Activated CD4-positive, alpha-beta T cell treated with anti-CD3 and anti-CD28 coated beads, Interleukin-2, Interleukin-4, amounts not matched to agents 100 ng/mL and 50 ng/mL, durations not matched to agents 16 hours and 8 hours (primary cell): ENCODE data around the gene CREB3L2.

Experiments
- DNase-seq: peaks from one replicate; pipeline ENCODE4 v3.0.0-alpha.2; 2020; ENCODE audit warnings: low spot score

CREB3L2 gene

GRCh38 chr7:137870684-137871083, 131.2 kb downstream of the CREB3L2 start:
- DNase-seq, result no peak

GRCh38 chr7:137870078-137870477, 131.8 kb downstream of the CREB3L2 start:
- no peak for DNase-seq

GRCh38 chr7:137869260-137869659, 132.6 kb downstream of the CREB3L2 start:
- DNase-seq, result no peak

GRCh38 chr7:137867289-137867688, 134.6 kb downstream of the CREB3L2 start:
- DNase-seq, result no peak

- DNase-seq, result no peak
Observed at GRCh38 chr7:137865764-137866163, 136.1 kb downstream of the CREB3L2 start.

- DNase-seq, result no peak
Observed at GRCh38 chr7:137862964-137863363, 138.9 kb downstream of the CREB3L2 start.

- DNase-seq, result no peak
Observed at GRCh38 chr7:137862358-137862757, 139.5 kb downstream of the CREB3L2 start.

GRCh38 chr7:137860542-137860941, 141.3 kb downstream of the CREB3L2 start:
- DNase-seq, result no peak

GRCh38 chr7:137853053-137853452, 148.8 kb downstream of the CREB3L2 start:
- no peak for DNase-seq

- DNase-seq, result no peak
Observed at GRCh38 chr7:137852108-137852507, 149.8 kb downstream of the CREB3L2 start.

- DNase-seq, result no peak
Observed at GRCh38 chr7:137850972-137851945, 150.6 kb downstream of the CREB3L2 start.

- DNase-seq, result no peak
Observed at GRCh38 chr7:137850571-137850970, 151.3 kb downstream of the CREB3L2 start.

- DNase-seq, result no peak
Observed at GRCh38 chr7:137848095-137848494, 153.8 kb downstream of the CREB3L2 start.

GRCh38 chr7:137847568-137848050, 154.3 kb downstream of the CREB3L2 start:
- peak; percentile 16 for DNase-seq

- peak; percentile 35 for DNase-seq
Observed at GRCh38 chr7:137846827-137847567, 154.9 kb downstream of the CREB3L2 start, which contains the start of gene DGKI. Gene DGKI, minus strand, starts transcription at chr7:137846974.

GRCh38 chr7:137846549-137846826, 155.4 kb downstream of the CREB3L2 start:
- DNase-seq, result no peak

- DNase-seq, result no peak
Observed at GRCh38 chr7:137844677-137845425, 157.0 kb downstream of the CREB3L2 start.

- no peak for DNase-seq
Observed at GRCh38 chr7:137839903-137840779, 161.7 kb downstream of the CREB3L2 start.

GRCh38 chr7:137838706-137839315, 163.1 kb downstream of the CREB3L2 start:
- no peak for DNase-seq

- DNase-seq, result no peak
Observed at GRCh38 chr7:137836541-137836940, 165.3 kb downstream of the CREB3L2 start.

GRCh38 chr7:137836113-137836509, 165.8 kb downstream of the CREB3L2 start:
- no peak for DNase-seq
